Psoas muscle (tissue), 8 donors: ENCODE measurements around the gene PTGIR. TPM values are rescaled to one million over a fixed set of nuclear protein-coding genes. Genes with fewer than 3 reads are reported as not detected.
"Not testable (repeated sequence)": the region's sequence is repeated elsewhere in the genome, so short reads cannot be mapped to it uniquely, and the experiment has no call there.

Experiments
- ATAC-seq, 4 donors: fragments of 200-7000 bp; cut with Tn5 transposase; one replicate each; pipeline ENCODE4 v1.9.1; 2020; ENCODE audit warnings: moderate library complexity in 3 of 4, mild to moderate bottlenecking in 2 of 4
- DNase-seq, 2 donors: peaks; one replicate each; pipeline ENCODE4 v3.0.0-alpha.2; 2020
- H3K27ac ChIP-seq: fragments of 200-600 bp; one replicate; pipeline ENCODE4 v1.8.0; 2022
- H3K27me3 ChIP-seq, 3 donors: fragments of 200-600 bp in 1 of 3; one replicate each; pipeline versions ENCODE4 v1.6.1 to v1.8.0; 2013 to 2022; ENCODE audit warnings: low read length in 2 of 3, mild to moderate bottlenecking in 2 of 3, moderate library complexity in 1 of 3; ENCODE audit not compliant: insufficient read depth in 3 of 3
- H3K36me3 ChIP-seq, 2 donors: fragments of 200-600 bp in 1 of 2; one replicate each; pipeline versions ENCODE4 v1.6.1 to v1.8.0; 2013 to 2022; ENCODE audit warnings: low read depth in 1 of 2, mild to moderate bottlenecking in 1 of 2, moderate library complexity in 1 of 2; ENCODE audit not compliant: insufficient read depth in 1 of 2
- H3K4me1 ChIP-seq: fragments of 200-600 bp; one replicate; pipeline ENCODE4 v1.8.0; 2022
- H3K4me3 ChIP-seq: fragments of 200-600 bp; one replicate; pipeline ENCODE4 v1.8.0; 2022; ENCODE audit warnings: mild to moderate bottlenecking
- H3K9me3 ChIP-seq: fragments of 200-600 bp; one replicate; pipeline ENCODE4 v1.8.0; 2022
- CTCF ChIP-seq: fragments of 200-600 bp; IDR thresholded peaks from one replicate; pipeline ENCODE4 v1.8.0; 2022; ENCODE audit warnings: antibody characterized with exemption
- WGBS, 3 donors: extraction: QIAGEN DNeasy Blood & Tissue Kit; methylation state at CpG; one replicate each; pipeline versions ENCODE4 v1.1.6 to v1.1.7; 2013; 5-methylcytosine and 5-hydroxymethylcytosine counted together
- intact Hi-C, 2 donors: fragments of 100-400 bp; cut with DNase I; formaldehyde crosslinking; loops; one replicate each; pipeline versions ENCODE4 v1.11.0 to v1.14.2; 2022
- polyA plus RNA-seq, 3 donors: library from polyadenylated mRNA; stranded (reverse); fragments of 200-250 nt; gene quantifications; one replicate each; pipeline ENCODE4 v1.2.3, GENCODE V29; 2013
- total RNA-seq, 4 donors: library from RNA; stranded (reverse); fragmentation: NEBNext Ultra II Directional in 2 of 4; extraction: Animal tissue kit (Norgen Biotek cat#: 25700) in 2 of 4; gene quantifications; one replicate each; pipeline versions ENCODE4 v1.2.1 to v1.2.4, GENCODE V29; 2021 to 2023
- donor health status: healthy with polysubstance abuse.
- donor health status: DM: no; HTN: no; CAD: no; lungs with moderate emphysema.
- donor health status: Bipolar disorder and iron deficiency.
- donor health status: healthy.
- donor health status: DM: yes; HTN: yes; CAD: no.
- donor health status: DM: no; HTN: no; CAD: no.
- donor health status: DM: no; HTN: no; CAD: no.
- donor health status: DM: yes; HTN: yes; CAD: no.

Gene PTGIR
- total and polyA plus RNA-seq, 7 donors = 0.74 to 7.0 (median 1.2) TPM

GRCh38 chr19:46630586-46631205 is 5.8 kb upstream of the PTGIR start:
- WGBS, 3 donors = 79 to 88% (median 83%) methylated on average over 14 of the region's 14 CpGs
- intact Hi-C loops = no loop called here
- Histone ChIP-seq H3K27ac (no peak overlapping the region), H3K36me3 (no peaks in the 10 kb centered on the region), H3K9me3 (no peaks in the 10 kb centered on the region), H3K4me1 (peaks cover 9% of the 10 kb centered on the region), H3K4me3 (no peak overlapping the region), H3K27me3 (peaks cover 0 to 35% (median 21%) of the 10 kb centered on the region in 3 donors)
- no peak for ATAC-seq
- no peak for DNase-seq
- no peak for TF ChIP-seq CTCF

GRCh38 chr19:46629546-46630025 is 4.7 kb upstream of the PTGIR start:
- WGBS, 3 donors = 81 to 85% (median 82%) methylated on average over 15 of the region's 15 CpGs
- Histone ChIP-seq H3K27me3 (peaks cover 0 to 32% (median 16%) of the 10 kb centered on the region in 3 donors), H3K4me1 (peaks cover 13% of the 10 kb centered on the region), H3K4me3 (no peak overlapping the region), H3K9me3 (no peaks in the 10 kb centered on the region), H3K36me3 (no peaks in the 10 kb centered on the region), H3K27ac (no peak overlapping the region)
- no peak for TF ChIP-seq CTCF
- intact Hi-C loops = no loop called here
- no peak for DNase-seq
- ATAC-seq = no peak

- intact Hi-C loops, H3K36me3 ChIP-seq, H3K9me3 ChIP-seq, DNase-seq, ATAC-seq, H3K4me3 ChIP-seq, H3K27ac ChIP-seq: not testable (repeated sequence)
- Histone ChIP-seq H3K4me1 (peaks cover 12% of the 10 kb centered on the region), H3K27me3 (peaks cover 0 to 32% (median 14%) of the 10 kb centered on the region in 3 donors)
- 94 to 97% (median 97%) methylated on average over 7 of the region's 7 CpGs for WGBS, 3 donors
These were observed 4.1 kb upstream of the PTGIR start for GRCh38 chr19:46628970-46629369.

- no peak overlapping the region for H3K4me3 ChIP-seq
- H3K4me1 ChIP-seq = peaks cover 4% of the 10 kb centered on the region
- WGBS, 3 donors = 52 to 63% (median 54%) methylated on average over 11 to 14 of the region's 14 CpGs
- intact Hi-C loops = no loop called here
- peak overlapping the region; percentile 53 for H3K27ac ChIP-seq
- ATAC-seq = no peak
- H3K36me3 ChIP-seq = no peaks in the 10 kb centered on the region
- no peak for TF ChIP-seq CTCF
- peaks cover 0 to 11% (median 3%) of the 10 kb centered on the region in 3 donors for H3K27me3 ChIP-seq
- DNase-seq = no peak
- no peaks in the 10 kb centered on the region for H3K9me3 ChIP-seq
These were observed 1.6 kb upstream of the PTGIR start for GRCh38 chr19:46626446-46626845.

- Histone ChIP-seq H3K4me1 (peaks cover 4% of the 10 kb centered on the region), H3K27ac (peak overlapping the region; percentile 53), H3K36me3 (no peaks in the 10 kb centered on the region), H3K27me3 (peaks cover 0 to 7% (median under 1%) of the 10 kb centered on the region in 3 donors), H3K4me3 (no peak overlapping the region), H3K9me3 (no peaks in the 10 kb centered on the region)
- ATAC-seq (peak in 1 of 4 donors; percentile 21), DNase-seq (no peak)
- WGBS, 3 donors = 63 to 72% (median 68%) methylated on average over 12 of the region's 12 CpGs
- intact Hi-C loops = no loop called here
- TF ChIP-seq CTCF = no peak
These were observed 842 bp upstream of the PTGIR start for GRCh38 chr19:46625731-46626130.
